ENCODE measurements around the gene FNDC8.
A peak's percentile ranks its signal among the peaks of the same experiment; 100 is the strongest.
"Not testable (repeated sequence)": the region's sequence is repeated elsewhere in the genome, so short reads cannot be mapped to it uniquely, and the experiment has no call there.

The FNDC8 gene
- total RNA-seq: 0 reads per million in 2 donors

GRCh38 chr17:35121315-35121714 lies at the start of gene FNDC8:
TSS of gene FNDC8 (plus strand) at chr17:35121615. CDS start at chr17:35121694, 79 bp downstream.
- DNase-seq: no peak

DNA sequence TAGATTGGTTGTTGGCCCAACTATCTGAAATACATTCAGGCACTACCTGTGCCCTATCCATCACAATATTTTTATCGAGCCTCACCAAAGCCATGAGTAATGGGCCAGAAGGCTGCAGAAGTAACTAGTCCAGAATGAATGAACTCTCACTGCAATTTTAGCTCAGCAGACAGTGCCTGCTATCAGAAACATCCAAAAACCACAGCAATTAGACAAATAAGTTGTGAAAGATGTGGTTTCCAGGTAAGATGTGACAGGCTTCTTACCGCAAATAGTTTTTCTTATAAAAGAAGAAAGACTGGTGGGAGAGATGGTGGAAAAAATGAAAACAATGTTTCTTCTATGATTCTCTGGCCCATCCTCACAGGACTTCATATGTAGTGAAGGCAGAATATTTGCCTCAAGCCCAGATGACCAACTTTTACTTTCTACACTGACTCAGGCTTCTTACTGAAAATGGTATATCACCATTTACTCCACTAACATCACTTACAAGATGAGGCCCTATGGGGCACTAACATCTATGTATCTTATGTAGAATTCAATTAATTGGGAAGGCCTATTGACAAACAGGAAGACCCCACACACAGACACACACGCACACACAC lies 48.1 kb upstream of the FNDC8 start:
- peak in 2 of 5 experiments; percentile 23 to 80 for DNase-seq

DNA sequence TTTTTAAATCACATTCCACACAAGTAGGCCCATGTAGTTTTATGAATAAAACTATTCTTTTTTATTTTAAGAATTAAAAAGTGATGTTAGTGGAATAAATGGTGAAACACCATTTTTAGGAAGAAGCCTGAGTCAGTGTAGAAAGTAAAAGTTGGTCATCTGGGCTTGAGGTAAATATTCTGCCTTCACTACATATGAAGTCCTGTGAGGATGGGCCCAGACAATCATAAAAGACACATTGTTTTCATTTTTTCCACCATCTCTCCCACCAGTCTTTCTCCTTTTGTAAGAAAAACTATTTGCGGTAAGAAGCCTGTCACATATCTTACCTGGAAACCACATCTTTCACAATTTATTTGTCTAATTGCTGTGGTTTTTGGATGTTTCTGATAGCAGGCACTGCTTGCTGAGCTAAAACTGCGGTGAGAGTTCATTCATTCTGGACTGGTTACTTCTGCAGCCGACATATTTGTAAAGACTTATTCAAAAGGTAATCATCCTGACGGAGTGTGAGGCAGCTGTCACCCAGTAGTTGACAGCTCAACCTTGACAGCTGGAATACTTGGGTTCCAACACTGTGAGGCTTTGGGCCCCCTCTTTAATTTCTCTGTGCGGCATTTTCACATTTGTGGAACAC lies 47.3 kb upstream of the FNDC8 start:
- peak in 2 of 5 experiments; percentile 18 to 76 for DNase-seq

DNA sequence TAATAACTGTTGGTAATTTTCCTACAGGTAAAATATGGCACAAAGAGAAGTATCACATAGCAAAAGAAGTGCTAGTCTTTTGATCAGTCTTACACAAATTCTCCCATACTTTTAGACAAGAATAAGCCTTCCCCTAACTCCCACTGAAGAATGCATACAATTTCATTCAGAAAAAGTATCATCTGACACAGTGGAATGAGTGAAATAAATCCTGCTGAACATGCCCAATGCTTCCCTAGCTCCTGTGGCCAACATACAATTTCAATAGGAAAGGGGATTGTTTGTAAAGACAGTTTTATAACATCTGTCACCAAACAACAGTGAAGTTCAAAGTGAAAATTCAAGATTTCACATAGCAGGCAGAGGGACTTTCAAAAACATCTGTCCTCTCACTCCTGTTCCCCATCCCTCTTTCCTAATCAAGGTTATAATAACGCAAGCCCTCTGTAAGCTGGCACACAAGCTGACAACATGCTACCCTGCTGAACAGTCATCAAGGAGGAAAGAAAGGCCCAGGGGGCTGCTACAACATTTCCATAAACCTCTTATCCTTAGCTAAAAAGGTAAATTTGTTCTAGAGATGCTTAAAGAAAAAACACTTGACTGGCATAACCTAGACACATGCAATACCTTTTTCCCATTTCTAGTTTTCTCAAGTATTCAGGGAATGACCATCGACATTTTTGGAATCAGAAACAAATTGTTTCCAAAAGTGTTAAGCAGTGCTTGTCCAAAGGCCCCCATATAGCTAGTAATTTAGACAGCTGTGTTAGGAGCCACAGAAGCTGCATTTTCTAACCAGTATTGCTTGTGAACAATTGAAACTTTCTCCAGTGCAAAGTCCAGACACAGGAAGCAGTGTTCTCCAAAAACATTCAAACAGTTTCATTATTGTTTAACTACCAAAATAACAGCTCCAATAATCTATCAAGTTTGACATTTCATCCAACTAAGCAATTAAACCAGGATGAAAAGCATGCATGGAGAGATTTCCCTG lies 46.4 kb upstream of the FNDC8 start:
- no peak for DNase-seq

DNA sequence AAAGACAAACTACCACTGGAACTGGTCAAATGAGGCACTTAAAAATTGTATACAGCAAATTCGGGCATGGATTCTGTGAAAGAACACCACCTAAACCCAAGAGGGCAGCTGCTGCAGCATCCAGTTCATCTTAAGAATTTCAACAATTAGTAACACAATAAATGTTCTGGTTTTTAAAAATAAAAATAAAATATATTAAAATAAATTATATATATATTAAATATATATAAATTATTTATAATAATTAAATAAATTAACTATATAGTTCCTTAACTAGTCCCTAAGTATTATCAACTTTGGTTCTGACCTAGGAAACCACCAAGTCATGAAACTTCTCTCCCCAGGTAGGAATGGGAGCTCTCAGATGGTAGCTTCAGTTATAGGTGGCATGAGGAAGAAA lies 44.5 kb upstream of the FNDC8 start:
- no peak for DNase-seq

- no peak for DNase-seq
These were observed 41.6 kb upstream of the FNDC8 start for GRCh38 chr17:35079547-35080423.

- DNase-seq: peak in 1 of 5 experiments; percentile 89
These were observed 40.9 kb upstream of the FNDC8 start for GRCh38 chr17:35080536-35080935.

- no peak for DNase-seq
These were observed 39.8 kb upstream of the FNDC8 start for GRCh38 chr17:35081638-35082037.

DNA sequence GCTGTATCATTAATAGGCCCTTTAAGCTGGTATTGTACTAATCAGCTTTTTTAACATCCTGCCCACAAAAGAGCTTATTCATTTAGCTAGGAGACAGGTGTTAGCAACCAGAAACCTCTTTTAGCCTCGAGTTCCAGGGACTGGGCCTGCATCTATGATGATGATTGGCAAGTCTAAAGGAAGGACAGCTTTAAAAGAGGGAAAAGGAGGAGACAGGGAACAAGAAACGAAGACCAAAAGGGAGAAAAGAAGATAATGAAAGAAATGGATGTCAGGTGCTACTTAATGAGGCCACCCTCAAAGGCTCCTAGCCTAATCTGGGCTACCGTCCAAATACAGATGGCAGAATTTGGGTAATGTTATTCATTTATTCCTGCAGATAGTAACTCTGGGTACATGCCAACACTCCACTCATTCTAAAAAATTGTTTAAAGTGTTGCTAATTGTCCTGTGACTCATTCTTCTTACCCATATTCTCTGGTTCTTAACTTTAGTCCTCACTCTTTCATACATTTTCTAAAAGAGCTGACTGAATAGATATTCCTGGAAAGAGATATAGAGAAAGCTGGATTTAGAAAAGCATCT lies 39.2 kb upstream of the FNDC8 start:
- DNase-seq: peak in 1 of 5 experiments; percentile 81

DNA sequence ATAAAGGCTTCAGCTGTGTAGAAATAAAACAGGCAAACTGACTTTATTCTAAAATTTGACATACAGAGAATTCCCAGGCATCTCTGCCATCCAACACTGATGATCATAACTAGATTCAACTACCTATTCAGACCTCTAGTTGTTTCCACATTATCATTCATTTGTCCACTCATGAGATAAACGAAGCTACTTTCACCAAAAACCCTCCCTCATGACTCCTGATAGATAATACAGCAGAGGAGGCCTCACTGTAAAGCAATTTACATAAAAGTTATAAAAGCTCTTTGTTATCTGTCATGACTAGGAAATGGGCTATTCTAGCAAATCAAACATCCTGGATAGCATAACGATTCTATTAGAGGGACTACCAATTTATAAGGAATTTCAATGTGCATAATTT lies 38.3 kb upstream of the FNDC8 start:
- no peak for DNase-seq

- DNase-seq: no peak
These were observed 36.4 kb upstream of the FNDC8 start for GRCh38 chr17:35084987-35085386.

DNA sequence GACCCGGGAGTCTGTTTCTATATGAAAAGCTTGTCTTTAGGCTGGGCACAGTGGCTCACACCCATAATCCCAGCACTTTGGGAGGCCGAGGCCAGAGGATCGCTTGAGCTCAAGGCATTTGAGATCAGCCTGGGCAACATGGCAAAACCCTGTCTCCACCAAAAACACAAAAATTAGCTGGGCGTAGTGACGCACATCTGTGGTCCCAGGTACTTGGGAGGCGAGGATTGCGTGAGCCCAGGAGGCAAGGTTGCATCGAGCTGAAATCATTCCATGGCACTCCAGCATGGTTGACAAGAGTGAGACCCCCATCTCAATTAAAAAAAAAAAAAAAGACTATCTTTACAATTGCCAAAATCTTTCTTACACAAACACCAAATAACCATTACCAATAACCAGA lies 35.3 kb upstream of the FNDC8 start:
- DNase-seq: no peak

DNA sequence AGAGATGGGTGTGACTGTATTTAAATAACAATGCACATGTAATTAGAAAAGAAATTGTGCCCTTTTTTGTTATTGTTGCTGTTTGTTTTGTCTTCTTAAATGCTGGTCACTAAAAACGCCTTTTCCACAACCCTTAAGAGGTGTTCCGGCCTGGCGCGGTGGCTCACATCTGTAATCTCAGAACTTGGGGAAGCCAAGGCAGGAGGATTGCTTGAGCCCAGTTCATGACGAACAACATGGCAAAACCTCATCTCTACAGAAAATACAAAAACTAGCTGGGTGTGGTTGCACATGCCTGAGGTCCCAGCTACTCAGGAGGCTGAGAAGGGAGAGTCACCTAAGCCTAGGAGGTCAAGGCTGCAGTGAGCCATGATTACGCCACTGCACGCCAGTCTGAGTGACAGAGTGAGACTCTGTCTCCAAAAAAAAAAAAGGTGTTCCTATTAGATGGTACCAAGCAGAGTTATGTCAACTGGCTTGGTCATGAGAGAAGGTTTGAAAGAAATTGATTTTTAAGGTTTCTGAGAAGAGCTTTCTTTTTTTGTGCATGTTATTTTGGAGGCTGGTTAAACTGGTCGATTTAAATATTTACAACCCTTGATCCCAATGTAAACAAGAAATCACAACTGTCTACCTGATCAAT lies 34.4 kb upstream of the FNDC8 start:
- peak in 1 of 5 experiments; percentile 51 for DNase-seq

DNA sequence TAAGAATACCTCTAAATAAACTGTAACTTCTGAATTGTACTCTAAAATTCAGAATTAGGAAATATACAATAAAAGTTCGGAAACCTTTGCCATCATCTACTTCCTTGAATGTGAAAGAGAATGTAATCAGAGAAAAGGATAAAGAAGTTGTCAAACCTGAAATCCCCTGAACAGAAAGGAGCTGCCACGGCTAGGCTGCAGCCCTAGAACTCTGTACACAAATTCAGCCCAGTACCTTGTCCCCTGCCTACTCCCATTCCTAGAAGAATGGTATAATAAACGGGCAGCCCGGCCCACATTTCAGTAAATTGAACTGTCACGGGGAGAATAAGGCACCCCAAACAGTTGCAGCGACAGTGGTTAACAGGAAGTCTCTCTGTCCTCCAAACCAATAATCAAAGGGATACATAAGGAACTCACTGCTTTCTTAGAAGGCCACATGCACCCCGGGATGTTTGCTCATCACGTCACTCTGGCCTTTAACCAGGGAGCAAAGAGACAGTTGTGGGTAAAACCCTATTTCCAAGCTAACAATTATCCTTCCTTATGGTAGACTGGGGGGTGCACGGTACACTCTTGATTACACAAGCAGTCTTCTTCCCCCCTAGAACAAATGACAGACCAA lies 33.6 kb upstream of the FNDC8 start:
- peak in 3 of 5 experiments; percentile 11 to 63 (median 33) for DNase-seq

DNA sequence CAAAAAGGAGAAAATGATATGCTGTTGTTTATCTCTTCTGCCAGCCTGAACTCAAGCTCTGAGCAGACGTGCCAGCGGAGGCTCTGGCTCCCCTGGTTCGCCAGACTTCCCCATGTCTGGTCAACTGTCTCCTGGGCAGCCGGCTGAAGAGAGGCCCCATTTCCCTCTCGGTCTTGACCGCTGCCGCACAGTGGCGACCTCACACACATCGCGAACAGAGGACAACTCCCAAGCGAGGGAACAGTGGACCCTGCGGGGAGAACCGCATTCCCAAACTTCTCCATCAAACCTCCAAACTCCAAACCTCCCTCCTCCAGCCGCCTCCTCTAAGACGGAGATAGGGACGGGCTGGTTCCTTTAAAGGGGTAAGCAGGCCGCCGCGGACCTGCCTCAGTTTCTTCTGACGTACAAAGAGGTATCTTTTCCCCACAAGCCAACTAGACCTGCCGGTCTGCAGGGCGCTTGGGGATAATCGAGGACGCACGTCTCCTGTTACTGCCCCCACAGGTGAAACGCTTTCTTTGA lies 33.0 kb upstream of the FNDC8 start:
- DNase-seq: peak in 1 of 5 experiments; percentile 6

DNA sequence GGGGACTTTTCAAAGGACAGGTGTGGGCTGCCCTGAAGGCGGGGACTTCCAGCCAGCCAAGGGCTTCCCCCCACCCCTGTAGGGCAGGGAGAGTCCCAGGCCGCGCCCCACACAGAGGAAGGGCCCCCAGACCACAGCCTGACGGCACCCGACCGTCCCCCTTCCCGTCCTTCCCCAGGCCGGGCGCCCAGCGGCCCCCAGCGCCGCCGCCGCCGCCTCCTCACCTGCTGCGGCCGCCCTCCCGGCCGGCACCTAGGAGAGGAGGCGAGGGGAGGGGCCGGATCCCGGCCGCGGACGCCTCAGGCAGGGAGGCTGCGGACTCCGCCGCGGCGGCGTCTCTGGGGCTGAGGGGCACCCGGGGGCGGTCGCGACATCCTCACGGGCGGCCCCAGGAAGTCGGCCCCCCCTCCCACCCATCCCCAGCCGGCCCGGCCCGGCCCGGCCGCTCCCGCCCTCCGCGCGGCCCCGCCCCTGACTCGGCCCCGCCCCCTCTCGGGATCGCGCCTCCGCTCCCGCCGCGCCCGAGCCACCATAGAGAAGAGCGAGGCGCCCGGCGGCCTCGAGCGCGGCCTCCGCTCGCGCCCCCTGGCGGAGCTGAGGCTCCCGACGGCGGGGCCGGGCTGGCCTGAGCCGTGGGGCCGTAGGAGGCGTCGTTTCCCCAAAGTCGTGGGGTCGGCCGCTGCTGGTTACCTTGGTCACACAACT lies 32.4 kb upstream of the FNDC8 start:
- peak; percentile 81 to 91 (median 88) for DNase-seq

- peak in 3 of 5 experiments; percentile 14 to 77 (median 19) for DNase-seq
These were observed 31.7 kb upstream of the FNDC8 start for GRCh38 chr17:35089586-35090296.

DNA sequence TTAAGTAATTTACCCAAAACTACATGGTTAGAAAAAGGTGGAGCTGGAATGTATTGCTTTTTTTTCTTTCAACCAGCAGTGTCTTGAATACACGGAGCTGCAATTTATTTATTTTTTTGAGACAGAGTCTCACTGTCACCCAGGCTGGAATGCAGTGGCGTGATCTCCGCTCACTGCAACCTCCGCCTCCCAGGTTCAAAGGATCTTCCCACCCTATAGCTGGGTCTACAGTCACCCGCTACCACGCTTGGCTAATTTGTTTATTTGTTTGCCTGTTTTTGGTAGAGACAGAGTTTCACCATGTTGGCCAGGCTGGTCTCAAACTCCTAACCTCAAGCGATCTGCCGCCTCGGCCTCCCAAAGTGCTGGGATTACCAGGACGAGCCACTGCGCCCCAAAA lies 30.7 kb upstream of the FNDC8 start:
- not testable (repeated sequence) for DNase-seq

GRCh38 chr17:35094902-35095301 lies 26.5 kb upstream of the FNDC8 start:
- no peak for DNase-seq

Measured in T-helper 2 cell (primary cell).